C1 segment of cervical spinal cord (tissue), 14 donors: ENCODE measurements around the gene SOCS2.
"Not testable (repeated sequence)": the region's sequence is repeated elsewhere in the genome, so short reads cannot be mapped to it uniquely, and the experiment has no call there.

Source experiments
- DNase-seq, 14 donors: peaks; one replicate each; lab custom pipeline; 2025; lab: John Stamatoyannopoulos, UW

The SOCS2 gene, protein sequence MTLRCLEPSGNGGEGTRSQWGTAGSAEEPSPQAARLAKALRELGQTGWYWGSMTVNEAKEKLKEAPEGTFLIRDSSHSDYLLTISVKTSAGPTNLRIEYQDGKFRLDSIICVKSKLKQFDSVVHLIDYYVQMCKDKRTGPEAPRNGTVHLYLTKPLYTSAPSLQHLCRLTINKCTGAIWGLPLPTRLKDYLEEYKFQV

DNA sequence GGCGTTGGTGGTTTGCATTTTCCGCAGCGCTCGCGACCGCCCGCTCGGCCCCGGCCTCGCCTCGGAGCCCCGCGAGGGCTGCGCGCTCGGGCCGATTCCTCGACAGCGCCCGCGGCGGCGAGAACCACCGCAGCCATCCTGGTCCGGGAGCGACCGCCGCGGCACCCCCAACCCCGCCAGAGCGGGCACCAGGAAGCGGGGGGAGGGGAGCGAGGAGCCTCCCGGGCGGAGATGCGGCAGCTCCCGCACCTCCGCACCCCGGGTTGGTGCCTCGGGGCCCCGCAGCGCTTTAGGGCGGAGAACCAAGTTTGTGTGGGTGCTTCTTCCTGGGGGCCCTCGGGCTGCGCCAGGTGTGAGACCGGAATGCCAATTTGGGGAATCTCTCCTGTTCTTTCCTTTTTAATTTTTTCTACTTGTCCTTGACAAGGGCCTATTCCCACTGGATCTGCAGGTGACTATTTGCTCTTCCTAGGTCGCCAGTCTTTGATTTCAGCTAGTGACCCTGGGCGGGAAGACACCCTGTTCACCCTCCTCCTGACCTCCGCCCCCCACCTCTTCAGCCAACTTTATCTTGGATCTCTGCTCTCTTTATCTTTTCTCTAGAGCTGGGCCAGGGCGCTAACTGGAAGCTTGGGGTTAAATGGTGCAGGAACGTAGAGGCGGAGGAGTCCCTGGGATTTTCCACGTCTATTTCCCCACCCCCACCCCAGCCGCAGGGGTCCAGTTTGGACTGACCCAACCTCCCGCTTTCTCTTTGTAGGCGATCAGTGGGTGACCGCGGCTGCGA lies at the start of gene SOCS2:
SOCS2 (plus strand) TSS at position 751 of the 787 bp plus-strand sequence. CDS start 223 bp downstream, outside the sequence.
- DNase-seq: peak in 2 of 14 donors; percentile 34 to 51

DNA sequence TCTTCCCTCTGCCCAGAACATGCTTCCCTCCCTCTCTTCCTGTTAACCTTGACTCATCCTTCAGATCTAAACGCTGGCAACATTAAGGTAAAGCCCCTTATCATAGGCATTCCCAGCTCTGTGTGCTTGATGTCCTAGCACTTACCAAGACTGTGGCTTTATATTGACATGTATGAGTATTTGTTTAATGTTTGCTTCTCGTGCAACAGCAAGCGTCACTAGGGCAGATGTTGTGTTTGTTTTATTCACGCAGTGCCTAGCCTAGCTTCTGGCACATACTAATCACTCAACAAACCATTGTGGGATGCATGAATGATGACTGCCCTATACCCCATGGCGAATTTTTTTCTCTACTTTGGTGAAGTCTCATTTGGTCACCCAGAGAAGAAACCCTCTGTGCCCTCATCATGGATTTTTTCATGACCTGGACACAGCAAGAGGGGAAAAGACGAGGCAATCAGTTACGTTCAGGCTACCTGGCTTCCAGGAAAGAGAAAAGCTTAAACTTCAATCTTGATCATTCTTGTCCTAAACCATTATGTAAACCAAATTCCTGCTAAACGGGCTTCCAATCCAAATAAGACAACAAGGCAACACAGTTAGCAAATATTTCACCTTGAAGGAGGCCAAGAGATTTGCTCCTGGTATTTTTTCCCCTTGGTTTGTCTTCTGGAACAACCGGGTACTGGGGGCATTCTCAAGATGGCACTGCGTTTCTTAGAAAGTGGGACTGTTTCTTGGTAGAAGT lies 47.9 kb upstream of the SOCS2 start:
- DNase-seq: no peak

DNA sequence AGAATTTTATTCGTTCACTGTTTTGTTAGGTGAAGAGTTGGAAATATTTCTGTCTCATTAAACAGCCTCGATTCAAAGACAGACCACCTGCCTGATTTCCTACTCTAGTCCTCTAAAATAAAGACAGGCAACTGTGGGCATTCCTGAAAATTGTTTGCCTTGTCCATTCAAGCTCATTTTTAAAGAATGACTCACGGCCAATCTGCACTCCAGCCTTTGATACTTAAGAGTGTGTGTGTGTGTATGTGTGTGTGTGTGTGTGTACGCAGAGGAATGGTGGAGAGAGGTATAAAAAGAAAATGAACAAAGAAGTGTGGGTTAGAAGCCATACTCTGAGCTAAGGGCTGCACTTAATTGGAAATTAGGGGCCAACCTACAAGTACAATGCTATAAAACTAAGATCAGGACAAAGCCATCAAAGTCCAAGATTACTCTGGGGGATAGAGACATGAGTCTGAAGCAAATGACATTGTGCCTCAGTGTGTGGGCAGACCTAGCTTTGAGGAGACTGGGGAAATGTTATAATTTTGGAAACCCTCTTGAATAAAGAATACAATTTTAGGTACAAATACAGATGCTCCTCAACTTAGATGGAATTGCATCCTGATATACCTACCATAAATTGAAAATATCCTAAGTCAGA lies 45.6 kb upstream of the SOCS2 start:
- DNase-seq: no peak

DNA sequence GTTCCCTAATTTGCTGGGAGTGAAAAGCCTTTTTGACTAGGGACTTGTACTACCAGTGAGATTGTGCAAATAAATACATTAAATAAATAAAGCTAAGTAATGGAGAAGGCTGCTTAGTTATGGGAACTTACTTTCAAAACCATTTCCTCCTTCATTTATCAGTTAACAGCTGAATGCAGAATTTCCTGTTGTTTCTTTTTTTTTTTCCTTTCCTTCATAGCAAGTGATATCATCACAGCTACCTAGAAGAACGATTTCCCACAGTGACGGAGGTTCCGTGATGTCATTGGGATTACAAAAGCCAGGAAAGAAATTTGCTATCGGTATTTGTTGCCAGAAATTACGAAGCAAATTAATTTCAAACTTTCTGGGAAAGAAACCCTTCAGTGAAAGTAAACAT lies 42.1 kb upstream of the SOCS2 start:
- no peak for DNase-seq

DNA sequence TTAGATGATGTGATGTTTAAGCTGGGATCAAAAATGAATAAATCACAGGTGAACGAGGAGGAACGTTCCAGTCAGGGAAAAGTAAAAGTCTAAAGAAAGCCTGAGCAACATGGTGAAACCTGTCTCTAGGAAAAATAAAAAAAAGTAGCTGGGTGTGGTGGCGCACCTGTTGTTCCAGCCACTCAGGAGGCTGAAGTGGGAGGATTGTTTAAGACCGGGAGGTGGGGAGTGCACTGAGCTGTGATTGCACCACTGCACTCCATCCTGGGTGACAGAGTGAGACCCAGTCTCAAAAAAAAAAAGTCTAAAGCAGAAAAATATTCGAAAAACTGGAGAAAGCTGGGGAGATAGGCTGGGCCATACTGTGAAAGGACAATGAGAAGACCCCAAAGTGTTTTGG lies 39.2 kb upstream of the SOCS2 start:
- DNase-seq: no peak

DNA sequence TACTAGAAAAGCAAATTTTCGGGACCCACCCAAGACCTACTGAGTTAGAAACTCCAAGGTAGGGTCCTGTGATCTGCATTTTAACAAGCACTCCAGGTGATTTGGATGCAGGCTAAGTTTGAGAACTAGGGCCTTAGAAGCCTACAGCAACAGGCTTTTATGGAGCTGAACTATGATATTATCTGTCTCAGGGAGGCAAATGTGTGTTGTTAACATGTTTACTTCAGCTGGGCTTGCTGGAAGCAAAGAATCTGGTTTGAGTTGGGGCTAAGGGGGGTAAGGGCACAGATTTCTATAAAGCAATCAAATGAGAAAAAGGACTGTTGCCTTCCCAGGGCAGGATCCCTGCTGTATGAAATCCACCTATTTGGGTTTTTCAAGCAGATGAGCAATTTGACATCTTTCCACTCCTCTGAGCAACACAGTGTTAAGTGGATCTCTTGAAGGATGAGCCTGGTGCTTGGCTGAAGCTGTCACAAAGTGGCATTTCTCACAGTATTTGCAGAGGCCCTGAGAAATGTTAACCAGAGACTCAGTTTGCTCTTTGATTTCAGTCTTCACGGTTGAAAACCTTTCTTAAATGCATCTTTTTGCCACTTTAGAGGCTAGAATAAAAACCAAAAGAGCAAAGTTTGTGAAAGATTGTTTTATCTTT lies 36.2 kb upstream of the SOCS2 start:
- no peak for DNase-seq

DNA sequence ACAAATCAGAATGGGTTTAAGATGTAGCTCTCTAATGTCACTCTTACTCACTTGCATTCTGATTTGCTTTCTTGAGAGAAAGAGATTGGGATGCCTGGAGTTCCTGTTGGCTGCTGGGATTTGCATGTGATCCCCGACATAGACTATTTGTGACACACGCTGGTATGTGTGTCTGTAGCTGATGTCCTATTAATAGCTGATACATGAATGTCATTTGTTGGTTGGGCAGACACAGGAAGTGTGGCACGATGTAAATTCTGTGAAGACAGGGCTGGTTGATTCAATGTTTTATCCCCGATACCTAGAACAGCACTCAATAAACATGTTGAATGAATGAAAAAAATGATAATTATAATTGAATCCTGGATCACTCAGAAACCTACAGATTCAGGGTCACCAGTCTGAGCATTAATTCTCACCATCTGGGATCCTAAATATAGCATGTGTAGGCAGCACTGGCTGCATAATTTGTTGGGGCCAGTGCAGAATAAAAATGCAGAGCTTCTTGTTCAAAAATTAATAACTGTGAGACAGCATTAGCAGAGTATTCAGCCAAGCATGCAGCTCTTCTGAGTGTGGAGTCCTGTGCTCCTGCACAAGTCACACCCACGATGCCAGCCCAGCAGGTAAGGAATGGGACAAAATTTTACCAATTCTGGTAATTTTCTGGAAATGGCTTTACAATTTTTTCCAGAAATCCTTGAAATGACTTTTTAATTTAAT lies 35.5 kb upstream of the SOCS2 start:
- no peak for DNase-seq

DNA sequence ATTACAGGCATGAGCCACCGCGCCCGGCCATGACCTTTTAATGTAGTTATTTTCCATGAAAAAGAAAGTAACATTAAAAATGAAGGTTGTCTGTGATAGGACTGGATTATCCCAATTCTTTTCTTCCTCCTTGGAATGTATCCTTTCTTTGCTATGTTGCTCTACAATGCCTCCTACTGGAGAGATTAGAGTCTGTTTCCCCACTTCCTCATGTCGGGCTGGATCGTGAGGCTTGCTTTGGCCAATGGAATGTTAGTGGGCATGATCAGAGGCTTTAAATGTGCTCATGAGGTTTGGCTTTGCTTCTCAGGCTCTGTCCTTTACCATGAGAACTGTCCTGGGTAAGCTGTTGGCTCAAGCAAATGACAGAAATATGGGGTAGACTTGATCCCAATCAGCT lies 34.7 kb upstream of the SOCS2 start:
- DNase-seq: no peak

DNA sequence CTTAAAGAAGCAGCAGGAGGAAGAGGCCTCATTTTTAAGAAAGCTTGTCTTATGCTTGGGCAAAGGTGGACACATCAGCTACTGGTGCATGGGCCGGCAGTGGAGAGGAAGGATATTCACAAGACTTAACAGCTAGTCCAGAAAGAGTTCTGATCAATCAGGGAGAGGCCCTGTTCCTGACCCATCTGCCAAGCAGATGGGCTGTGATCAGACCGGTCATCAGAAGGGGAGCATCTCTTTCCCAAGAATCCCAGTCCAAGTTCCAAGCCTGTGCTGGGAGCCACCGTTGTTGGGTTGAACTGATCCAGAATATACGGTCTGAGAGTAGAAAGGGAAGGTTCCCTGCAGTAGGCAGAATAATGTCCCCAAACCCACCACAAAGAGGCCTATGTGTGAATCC lies 32.7 kb upstream of the SOCS2 start:
- no peak for DNase-seq

DNA sequence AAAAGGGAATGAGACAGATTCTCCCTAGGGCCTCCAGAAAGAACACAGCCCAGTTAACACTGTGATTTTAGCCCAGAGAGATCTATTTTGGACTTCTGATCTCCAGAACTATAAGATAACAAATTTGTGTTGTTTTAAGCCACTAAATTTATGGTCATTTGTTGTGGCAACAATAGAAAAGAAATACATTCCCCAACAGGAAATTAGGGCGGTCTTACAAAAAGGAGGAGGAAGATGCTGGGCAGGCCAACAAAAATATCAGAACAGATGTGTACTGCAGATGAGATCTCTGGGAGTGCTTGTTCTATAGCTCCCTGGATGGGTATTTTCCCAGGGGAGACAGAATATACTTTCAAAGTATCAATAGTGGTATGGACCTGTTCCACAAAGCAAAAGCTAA lies 32.0 kb upstream of the SOCS2 start:
- DNase-seq: no peak

DNA sequence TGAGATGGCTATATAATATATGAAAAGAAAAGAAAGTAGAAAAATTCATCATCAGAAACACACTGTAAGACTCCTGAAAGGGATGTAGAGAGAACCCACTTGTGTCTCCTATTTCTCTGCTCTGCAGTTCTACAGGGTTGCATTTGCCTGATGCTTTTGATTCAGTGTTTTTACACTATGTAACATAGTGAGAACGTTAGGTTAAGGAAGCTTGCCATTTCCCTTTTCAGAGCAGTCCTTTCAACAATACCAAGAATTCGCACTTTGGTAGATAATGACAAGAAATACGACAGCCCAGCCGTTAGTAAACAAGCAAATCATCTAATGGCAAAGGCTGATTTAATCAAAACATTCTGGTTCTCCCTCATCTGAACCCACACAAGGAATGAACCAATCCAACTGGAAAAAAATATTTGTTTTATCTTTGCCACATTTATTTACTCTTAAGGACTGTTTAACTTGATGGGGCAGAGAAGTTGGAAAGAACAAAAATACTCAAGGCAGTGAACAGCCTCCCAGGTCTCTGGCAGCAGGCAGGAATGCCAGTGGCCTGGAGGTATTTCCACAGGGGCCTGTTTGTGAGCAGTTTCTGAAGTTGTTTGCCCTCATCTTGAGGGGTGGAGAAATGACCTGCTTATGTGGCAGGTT lies 30.8 kb upstream of the SOCS2 start:
- no peak for DNase-seq

DNA sequence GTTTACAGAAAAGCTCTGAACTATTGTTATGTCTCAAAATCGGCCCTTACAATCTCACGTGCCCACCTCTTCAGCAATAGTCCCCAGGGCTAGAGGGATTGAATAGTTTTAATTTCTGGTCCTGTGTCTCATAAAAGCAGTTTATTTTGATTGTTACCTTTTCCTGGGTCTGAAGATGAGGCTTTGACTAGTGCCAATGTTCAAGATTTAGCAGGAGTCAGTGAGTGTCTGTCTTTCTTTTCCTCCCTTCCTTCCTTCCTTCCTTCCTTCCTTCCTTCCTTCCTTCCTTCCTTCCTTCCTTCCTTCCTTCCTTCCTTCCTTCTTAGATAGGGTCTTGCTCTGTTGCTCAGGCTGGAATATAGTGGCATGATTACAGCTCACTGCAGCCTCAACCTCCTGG lies 24.7 kb upstream of the SOCS2 start:
- DNase-seq: no peak

DNA sequence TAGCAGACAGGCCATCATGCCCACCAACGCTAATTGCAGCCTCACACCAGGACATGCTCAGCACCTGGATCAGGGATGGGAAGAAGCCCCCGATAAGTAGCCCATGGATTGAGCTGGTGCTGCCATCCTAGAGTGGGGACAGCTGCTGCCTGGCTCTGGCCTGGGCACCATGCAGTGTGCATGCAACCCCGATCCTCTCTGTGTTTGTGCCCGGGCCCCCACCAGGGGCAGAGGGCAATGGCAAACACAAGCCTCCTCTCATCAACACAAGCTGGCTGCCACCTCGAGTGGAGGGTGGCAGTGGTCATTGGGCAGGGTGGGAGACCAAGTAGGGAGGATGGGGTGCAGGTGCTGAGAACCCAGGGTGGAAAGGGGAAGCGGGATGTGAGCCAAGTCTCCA lies 23.3 kb upstream of the SOCS2 start:
- no peak for DNase-seq

DNA sequence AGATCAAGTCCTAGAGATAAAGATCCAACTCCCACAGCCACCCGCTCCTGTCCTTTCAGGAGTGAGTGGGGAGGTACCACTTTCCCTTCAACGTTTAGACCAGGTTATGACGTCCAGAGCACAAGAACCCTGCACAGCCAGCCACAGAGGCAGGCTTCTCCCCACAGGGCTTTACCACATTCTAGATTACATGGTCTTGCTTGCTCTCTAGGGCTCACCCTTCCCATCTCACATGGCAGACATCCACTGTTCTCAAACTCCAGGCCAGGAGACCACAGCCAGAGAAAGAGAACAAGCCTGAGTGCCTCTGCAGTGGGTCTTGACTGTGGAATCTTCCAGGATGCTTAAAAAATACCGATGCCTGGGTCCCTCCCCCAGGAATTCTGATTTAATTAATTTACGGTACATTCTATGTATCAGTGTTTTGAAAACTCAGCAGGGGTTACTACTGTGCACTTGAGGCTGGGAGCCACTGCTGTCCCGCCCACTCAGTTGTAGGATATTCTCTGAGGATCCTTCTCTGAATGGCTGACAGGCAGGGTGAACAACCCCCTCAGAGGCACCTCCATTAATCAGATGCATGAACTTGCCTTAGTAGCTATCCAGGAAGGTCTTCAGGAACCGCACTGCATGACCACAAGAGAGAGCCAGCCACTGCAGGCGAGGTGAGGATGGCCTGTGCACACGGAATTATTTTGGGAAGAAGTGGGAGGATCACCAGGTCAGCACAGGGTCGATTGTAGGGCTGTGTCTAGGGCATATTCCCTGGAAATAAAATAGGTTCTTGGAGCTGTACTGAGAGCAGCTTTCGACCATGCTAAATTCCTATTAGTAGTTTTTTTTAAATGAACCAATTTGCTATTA lies 21.5 kb upstream of the SOCS2 start:
- no peak for DNase-seq

DNA sequence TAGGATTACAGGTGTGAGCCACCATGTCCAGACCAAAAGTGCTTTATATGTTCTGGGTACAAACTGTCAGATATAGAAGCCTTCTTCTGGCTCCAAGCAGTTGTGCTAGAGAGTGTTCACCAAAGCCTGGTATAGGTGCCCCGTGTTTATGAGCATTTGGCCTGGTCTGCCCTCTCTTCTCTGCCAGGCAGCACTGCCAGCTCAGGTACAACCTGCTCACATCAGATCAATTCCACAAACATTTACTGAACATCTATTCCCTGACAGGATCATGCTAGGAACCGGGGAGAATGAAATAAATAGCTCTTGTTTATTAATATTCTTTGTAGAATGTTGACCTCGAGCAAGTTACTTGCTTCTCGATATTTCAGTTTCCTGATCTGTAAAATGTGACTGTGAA lies 20.0 kb upstream of the SOCS2 start:
- DNase-seq: no peak

DNA sequence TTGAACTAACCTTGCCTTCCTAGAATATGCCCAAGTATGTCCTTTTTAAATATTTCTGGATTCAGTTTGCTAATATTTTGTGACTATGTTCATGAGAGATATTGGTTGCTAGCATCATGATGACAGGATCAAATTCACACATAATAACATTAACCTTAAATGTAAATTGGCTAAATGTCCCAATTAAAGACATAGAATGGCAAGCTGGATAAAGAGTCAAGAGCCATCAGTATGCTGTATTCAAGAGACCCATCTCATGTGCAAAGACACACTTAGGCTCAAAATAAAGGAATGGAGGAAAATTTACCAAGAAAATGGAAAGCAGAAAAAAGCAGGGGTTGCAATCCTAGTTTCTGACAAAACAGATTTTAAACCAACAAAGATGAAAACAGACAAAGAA lies 14.6 kb upstream of the SOCS2 start:
- DNase-seq: not testable (repeated sequence)

DNA sequence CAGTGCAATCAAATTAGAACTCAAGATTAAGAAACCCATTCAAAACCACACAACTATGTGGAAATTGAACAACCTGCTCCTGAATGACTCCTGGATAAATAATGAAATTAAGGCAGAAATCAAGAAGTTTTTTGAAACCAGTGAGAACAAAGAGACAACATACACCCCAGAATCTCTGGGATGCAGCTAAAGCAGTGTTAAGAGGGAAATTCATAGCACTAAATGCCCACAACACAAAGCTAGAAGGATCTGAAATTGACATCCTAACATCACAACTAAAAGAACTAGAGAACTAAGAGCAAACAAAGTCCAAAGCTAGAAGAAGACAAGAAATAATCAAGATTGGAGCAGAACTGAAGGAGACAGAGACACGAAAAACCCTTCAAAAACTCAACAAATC lies 13.8 kb upstream of the SOCS2 start:
- DNase-seq: not testable (repeated sequence)

DNA sequence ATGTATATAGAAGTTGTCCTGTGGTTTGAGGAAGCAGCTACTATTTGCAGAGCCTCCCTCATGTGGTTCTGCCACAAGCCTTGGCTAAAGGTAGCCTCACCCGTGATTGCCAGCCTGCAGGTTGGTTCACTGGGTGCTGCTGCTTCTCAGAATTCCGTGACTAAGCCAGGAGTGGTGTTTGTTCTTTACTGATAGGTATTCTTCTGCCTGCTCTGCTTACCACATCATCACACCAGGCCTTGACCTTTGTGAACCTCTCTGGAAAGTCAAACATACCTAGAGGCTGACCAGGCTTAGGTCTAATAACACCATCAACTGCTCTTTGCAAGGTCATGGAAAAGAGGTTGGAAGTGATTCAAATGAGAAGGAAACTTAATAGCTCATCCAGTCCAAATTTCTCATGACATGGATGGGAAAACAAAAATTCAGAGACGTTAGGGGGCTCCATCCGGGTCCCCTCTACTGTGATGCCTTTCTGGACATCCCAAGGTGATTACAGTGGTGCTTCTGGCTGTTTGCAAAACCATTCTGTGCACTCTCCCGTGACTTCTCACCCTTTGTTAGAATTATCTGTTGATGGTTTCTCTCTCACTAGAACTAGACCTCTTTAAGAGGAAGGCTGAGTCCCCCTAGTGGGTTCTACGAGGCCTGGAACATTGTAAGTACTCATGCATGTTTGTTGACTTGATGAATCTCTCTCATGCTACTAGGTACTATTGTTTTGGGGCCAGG lies 8.5 kb upstream of the SOCS2 start:
- no peak for DNase-seq

DNA sequence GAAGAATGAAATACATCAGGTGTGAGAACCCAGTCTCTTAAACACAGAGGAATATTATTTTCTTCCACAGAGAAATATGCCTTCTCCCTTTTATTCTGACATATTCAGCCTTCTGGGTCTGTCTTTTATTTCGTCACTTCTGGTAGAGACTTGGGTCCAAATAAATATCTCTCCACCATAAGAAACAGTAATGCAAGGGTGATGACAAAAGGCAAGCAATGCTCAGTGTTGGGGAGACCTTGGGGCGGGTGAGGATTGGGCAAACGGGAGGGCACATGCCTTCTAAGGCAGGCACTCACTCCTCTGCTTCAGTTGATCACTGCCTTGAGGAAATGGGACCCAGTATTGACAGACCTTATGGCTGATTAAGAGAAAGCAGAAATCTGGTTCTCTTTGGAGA lies 6.7 kb upstream of the SOCS2 start:
- DNase-seq: no peak
